ENCODE results near the gene PLEKHA7. TPM values are rescaled to one million over a fixed set of nuclear protein-coding genes. Genes with fewer than 3 reads are reported as not detected.
"Not testable (repeated sequence)": the region's sequence is repeated elsewhere in the genome, so short reads cannot be mapped to it uniquely, and the experiment has no call there.

Gene PLEKHA7
- total RNA-seq, 1 donor from 2014 or later = 22.2 TPM

GRCh38 chr11:17005646-17006045 is 8.6 kb downstream of the PLEKHA7 start:
- DNase-seq (ENCODE audit: low read depth) = peak; percentile 28

GRCh38 chr11:17004486-17005148 is 9.6 kb downstream of the PLEKHA7 start:
- no peak for DNase-seq (ENCODE audit: low read depth)

GRCh38 chr11:17003426-17003825 is 10.8 kb downstream of the PLEKHA7 start:
- DNase-seq (ENCODE audit: low read depth) = no peak

GRCh38 chr11:17002543-17002942 is 11.7 kb downstream of the PLEKHA7 start:
- no peak for DNase-seq (ENCODE audit: low read depth)

DNA sequence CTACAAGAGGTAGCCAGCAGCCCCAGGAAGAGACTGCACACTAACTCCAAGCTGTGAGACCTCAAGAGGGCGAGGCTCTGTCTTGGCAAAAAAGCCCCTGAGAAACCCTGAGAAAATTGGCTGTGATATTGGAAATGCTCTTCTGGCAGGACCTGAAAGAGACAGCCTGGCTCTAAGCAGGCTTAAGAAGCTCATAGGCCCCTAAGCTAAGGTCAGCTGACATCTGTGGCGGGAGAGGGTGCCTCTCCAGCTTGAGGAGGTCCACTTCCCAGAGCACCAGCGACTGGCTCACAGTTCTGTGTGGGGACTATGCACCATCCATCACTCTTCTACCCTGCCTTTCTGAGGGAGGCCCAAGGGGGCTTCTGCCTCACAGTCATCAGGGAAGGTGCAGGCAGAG is 12.4 kb downstream of the PLEKHA7 start:
- DNase-seq (ENCODE audit: low read depth) = no peak

DNA sequence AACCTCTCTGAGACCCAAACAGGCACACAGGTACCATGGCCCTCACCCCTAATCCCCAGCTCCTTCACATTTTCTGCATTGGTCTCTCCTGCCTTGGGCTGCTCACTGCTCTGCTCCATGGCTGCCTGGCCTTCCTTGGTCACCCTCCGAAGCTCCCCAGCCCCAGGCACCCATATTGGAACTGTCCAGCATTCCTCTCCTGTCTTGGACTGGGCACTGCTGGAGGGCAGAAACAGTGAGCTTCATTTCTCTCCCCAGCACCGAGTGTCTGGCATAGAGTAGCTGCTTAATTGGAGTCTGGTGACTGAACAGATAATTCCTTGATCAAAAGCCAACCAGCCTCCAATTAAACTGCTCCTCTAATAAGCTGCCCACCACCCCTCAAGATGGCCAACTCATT is 13.2 kb downstream of the PLEKHA7 start:
- DNase-seq (ENCODE audit: low read depth) = no peak

- not testable (repeated sequence) for DNase-seq (ENCODE audit: low read depth)
Measured at GRCh38 chr11:17000253-17000652, 14.0 kb downstream of the PLEKHA7 start.

GRCh38 chr11:16999116-16999515 is 15.1 kb downstream of the PLEKHA7 start:
- DNase-seq (ENCODE audit: low read depth) = no peak

GRCh38 chr11:16997624-16998023 is 16.6 kb downstream of the PLEKHA7 start:
- no peak for DNase-seq (ENCODE audit: low read depth)

- peak; percentile 99 for DNase-seq (ENCODE audit: low read depth)
Measured at GRCh38 chr11:16993495-16993894, 20.7 kb downstream of the PLEKHA7 start.

- no peak for DNase-seq (ENCODE audit: low read depth)
Measured at GRCh38 chr11:16992846-16993245, 21.4 kb downstream of the PLEKHA7 start.

DNA sequence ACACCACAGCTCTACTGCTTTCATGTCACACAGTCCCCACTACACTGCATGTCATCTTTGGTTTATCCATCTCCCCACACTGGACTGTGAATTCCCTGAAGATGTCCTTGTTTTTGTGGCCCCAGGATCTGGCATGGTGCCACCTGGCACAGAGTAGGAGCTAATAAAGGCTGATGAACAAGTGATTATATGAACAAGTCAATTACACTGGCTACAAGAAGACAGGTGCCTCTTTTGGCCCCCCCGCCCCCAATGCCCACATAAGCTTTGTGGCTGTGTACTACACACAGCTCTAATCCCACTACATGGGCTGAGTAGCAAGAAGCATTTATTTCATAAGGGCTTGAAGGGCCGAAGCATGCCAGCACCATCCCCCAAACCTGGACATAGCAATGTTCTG is 24.7 kb downstream of the PLEKHA7 start:
- no peak for DNase-seq (ENCODE audit: low read depth)

GRCh38 chr11:16987205-16987568 is 27.0 kb downstream of the PLEKHA7 start:
- DNase-seq (ENCODE audit: low read depth) = peak; percentile 76

GRCh38 chr11:16986434-16987204 is 27.6 kb downstream of the PLEKHA7 start:
- peak; percentile 88 for DNase-seq (ENCODE audit: low read depth)

DNA sequence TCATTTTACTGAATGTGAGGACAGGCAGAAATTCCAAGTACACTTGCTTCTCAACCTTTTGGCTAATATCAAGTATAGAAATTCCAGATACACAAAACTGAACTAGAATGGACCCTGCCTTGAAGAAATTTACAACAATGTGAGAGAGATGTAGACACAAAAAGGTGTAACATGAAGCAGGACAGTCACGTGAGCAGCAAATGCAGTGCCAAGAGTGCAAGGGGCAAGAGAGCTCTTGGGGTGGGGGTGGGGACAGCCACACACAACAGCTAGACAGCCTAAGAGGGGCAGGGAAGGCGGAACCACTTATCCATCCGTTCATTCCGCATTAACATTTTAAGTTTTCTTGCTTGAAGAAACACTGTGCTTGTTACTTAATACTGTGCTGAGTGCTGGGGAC is 28.9 kb downstream of the PLEKHA7 start:
- no peak for DNase-seq (ENCODE audit: low read depth)

- DNase-seq (ENCODE audit: low read depth) = no peak
Measured at GRCh38 chr11:16984229-16984628, 30.0 kb downstream of the PLEKHA7 start.

- peak; percentile 89 for DNase-seq (ENCODE audit: low read depth)
Measured at GRCh38 chr11:16982809-16983208, 31.4 kb downstream of the PLEKHA7 start.

- peak; percentile 56 for DNase-seq (ENCODE audit: low read depth)
Measured at GRCh38 chr11:16982256-16982671, 31.9 kb downstream of the PLEKHA7 start.

DNA sequence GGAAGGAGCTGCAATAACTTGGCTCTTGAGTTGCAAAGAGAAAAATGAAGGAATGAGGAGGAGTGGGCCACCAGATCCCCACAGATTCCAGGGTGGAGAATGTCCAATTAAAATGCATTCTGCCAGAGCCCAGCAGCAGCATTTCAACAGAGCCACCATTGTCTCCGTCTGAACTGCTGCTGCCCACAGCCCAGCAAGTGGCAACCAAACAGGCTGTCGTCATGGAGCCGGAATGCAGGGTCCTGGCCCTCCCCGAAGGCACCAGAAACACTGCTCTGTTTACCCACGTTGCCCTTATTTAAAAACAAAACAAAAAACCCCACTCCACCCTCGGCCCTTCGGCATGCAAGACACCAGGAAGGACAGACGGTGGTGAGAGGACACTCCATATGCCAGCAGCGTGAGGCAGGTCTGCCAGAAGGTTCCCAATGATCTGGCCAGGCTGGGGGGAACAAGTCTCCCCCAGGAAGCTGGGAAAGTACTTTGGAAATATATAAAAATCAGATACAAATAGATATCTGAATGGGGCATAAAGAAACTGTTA is 32.5 kb downstream of the PLEKHA7 start:
- DNase-seq (ENCODE audit: low read depth) = peak; percentile 96

DNA sequence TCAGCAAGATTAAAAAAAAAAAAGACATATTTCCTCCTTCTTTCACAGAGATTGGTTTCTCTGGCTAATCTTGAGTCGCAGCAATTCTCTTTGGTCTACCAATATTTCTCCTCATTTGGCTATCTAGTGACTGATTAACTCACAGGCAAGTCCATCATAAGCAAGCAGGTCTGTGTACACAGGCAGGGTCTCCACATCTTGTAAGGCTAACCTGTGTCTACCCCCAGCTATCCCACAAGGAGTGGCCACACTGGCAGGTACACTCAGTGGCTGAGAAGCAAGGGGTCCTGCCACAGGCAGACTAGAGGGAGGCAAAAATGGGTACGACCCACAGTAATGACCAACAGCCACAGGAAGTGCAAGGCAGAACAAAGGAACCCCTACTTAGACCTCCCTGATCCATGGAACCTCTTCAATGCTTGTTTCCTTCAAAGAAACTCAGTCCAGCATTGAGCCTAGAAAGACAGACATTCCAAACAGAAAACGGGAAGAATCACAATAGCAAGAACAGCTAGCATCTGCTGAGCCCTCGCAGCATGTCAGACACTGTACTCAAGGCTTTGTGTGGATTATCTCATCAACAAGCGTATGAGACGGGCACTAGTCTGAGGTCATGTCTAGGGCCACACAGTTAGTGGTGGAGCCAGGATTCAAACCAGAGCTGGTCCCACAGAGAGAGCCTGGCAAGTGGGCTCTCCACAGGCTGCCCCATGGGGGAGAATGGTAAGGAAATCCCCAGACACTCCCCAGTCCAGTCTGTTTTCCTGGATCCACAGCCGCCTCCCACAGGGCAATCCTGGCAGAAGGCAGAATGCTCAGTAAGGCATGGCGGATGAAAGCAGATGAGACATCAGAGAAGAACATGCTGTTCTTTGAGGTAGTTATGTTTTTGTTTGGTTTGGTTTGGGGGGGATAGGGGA is 34.3 kb downstream of the PLEKHA7 start:
- peak; percentile 56 for DNase-seq (ENCODE audit: low read depth)

DNA sequence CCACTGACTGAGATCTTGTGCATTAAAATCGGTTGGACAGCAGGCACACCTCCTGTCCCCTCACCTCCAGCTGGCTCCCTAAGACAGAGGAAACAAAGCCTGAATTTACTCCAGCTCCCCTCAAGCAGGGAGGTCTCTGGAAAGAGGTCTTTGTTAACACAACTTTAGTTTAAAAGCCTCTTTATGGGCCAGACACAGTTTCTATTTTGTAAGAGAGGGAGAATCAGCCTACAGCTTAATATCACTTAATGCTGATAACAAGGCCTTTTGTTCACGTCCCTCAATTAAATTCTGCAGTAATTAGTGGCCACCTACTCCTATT is 36.3 kb downstream of the PLEKHA7 start:
- DNase-seq (ENCODE audit: low read depth) = no peak

Measured in renal cortical epithelial cell (primary cell).